ENCODE results near the gene SMIM41. TPM values are rescaled to one million over a fixed set of nuclear protein-coding genes. Genes with fewer than 3 reads are reported as not detected.

SMIM41 gene
- total and polyA plus RNA-seq, 10 donors: 0.64 to 8.1 (median 2.0) TPM

- WGBS, 5 donors: 50 to 67% (median 61%) methylated on average over 21 to 23 of the region's 23 CpGs
- no peak for TF ChIP-seq POLR2A (IDR thresholded peaks at IDR 0.05)
- peak in 2 of 11 experiments; percentile 14 to 24 for TF ChIP-seq CTCF (IDR thresholded peaks at IDR 0.05 in 8 of 11, conservative IDR thresholded peaks at IDR 0.05 in 3 of 11)
- peak; percentile 31 to 52 (median 48) for TF ChIP-seq POLR2AphosphoS5 (IDR thresholded peaks at IDR 0.05)
- H3K4me3 ChIP-seq: peak overlapping the region in 1 of 8 donors; percentile 20
- H3K4me1 ChIP-seq: peaks cover 23 to 69% (median 56%) of the 10 kb centered on the region in 6 donors
- peak overlapping the region in 7 of 8 donors; percentile 19 to 78 (median 51) for H3K27ac ChIP-seq
- H3K9me3 ChIP-seq: no peaks in the 10 kb centered on the region
- H3K27me3 ChIP-seq (replicated peaks in 1 of 7): no peaks in the 10 kb centered on the region
- DNase-seq: peak; percentile 77
- peaks cover 0 to 74% (median 43%) of the 10 kb centered on the region in 6 donors for H3K36me3 ChIP-seq
- intact Hi-C loops (cut with DNase I; ENCODE audit: low total_unique reads): no loop called here
These were observed 5.7 kb upstream of the SMIM41 start for GRCh38 chr12:52073531-52074381.

- H3K27me3 ChIP-seq (replicated peaks in 1 of 7): no peaks in the 10 kb centered on the region
- WGBS, 5 donors: 76 to 90% (median 89%) methylated on average over 2 to 3 of the region's 3 CpGs
- H3K4me3 ChIP-seq: no peak overlapping the region
- no peak for DNase-seq
- no peak for TF ChIP-seq CTCF (IDR thresholded peaks at IDR 0.05 in 8 of 11, conservative IDR thresholded peaks at IDR 0.05 in 3 of 11)
- no peak for TF ChIP-seq POLR2AphosphoS5 (IDR thresholded peaks at IDR 0.05)
- TF ChIP-seq POLR2A (IDR thresholded peaks at IDR 0.05): no peak
- peaks cover 18 to 76% (median 55%) of the 10 kb centered on the region in 6 donors for H3K4me1 ChIP-seq
- H3K27ac ChIP-seq: peak overlapping the region in 4 of 8 donors; percentile 26 to 78 (median 57)
- intact Hi-C loops (cut with DNase I; ENCODE audit: low total_unique reads): no loop called here
- peaks cover 0 to 88% (median 43%) of the 10 kb centered on the region in 6 donors for H3K36me3 ChIP-seq
- no peaks in the 10 kb centered on the region for H3K9me3 ChIP-seq
These were observed 4.4 kb upstream of the SMIM41 start for GRCh38 chr12:52074971-52075724.

- TF ChIP-seq POLR2A (IDR thresholded peaks at IDR 0.05) (no peak), POLR2AphosphoS5 (IDR thresholded peaks at IDR 0.05) (peak in 1 of 3 donors; percentile 15), CTCF (IDR thresholded peaks at IDR 0.05 in 8 of 11, conservative IDR thresholded peaks at IDR 0.05 in 3 of 11) (no peak)
- WGBS, 5 donors: 93 to 98% (median 93%) methylated on average over 16 of the region's 16 CpGs
- H3K27me3 ChIP-seq (replicated peaks in 1 of 7): no peaks in the 10 kb centered on the region
- H3K4me3 ChIP-seq: no peak overlapping the region
- H3K9me3 ChIP-seq: no peaks in the 10 kb centered on the region
- H3K4me1 ChIP-seq: peaks cover 14 to 76% (median 55%) of the 10 kb centered on the region in 6 donors
- H3K27ac ChIP-seq: no peak overlapping the region
- intact Hi-C loops (cut with DNase I; ENCODE audit: low total_unique reads): no loop called here
- DNase-seq: no peak
- H3K36me3 ChIP-seq: peaks cover 0 to 86% (median 43%) of the 10 kb centered on the region in 6 donors
These were observed 2.7 kb upstream of the SMIM41 start for GRCh38 chr12:52076811-52077210.
